K562 (cell line): ENCODE results near the gene SHC1. TPM values are rescaled to one million over a fixed set of nuclear protein-coding genes. Genes with fewer than 3 reads are reported as not detected.

Experiments
- BRCA1 ChIP-seq, 2 experiments: fragments of 450-650 bp in 1 of 2; sonication (generic) in 1 of 2; formaldehyde crosslinking in 1 of 2; IDR thresholded peaks; 2 replicates each; pipeline versions ENCODE4 v1.5.0 to v1.6.1; 2017 to 2020; ENCODE audit warnings: mild to moderate bottlenecking in 1 of 2, missing genetic modification reagents in 1 of 2
- CBX3 ChIP-seq, 2 experiments: IDR thresholded peaks; 1 replicate in 1 of 2; 2 replicates in 1 of 2; pipeline ENCODE4 v1.6.1; 2012; ENCODE audit warnings: inconsistent platforms in 2 of 2, low read length in 2 of 2, borderline replicate concordance in 1 of 2, control low read depth in 1 of 2
- CHAMP1 ChIP-seq: fragments of 450-650 bp; IDR thresholded peaks from 2 replicates; pipeline ENCODE4 v1.6.1; 2016; ENCODE audit warnings: mild to moderate bottlenecking
- CREB3 ChIP-seq: fragments of 450-650 bp; conservative IDR thresholded peaks from 2 replicates; pipeline ENCODE4 v1.6.1; 2016; ENCODE audit warnings: missing genetic modification characterization, low read depth, mild to moderate bottlenecking, missing compliant biosample characterization, moderate library complexity
- CREBBP ChIP-seq: IDR thresholded peaks from one replicate; pipeline ENCODE4 v1.6.1; 2012; ENCODE audit warnings: low read depth, mild to moderate bottlenecking, control low read depth, inconsistent platforms, low read length
- HCFC1 ChIP-seq: IDR thresholded peaks from 2 replicates; pipeline ENCODE4 v1.6.1; 2012; ENCODE audit warnings: low read depth, low read length, improper control_type of control experiment
- HSF4 ChIP-seq: fragments of 250-450 bp; sonication (Bioruptor Pico); IDR thresholded peaks from 2 replicates; pipeline ENCODE4 v2.1.2; 2022; ENCODE audit warnings: mild to moderate bottlenecking, moderate library complexity, borderline replicate concordance
- KDM1A ChIP-seq, 2 experiments: fragments of 450-650 bp; IDR thresholded peaks; 2 replicates each; pipeline ENCODE4 v1.6.1; 2016; ENCODE audit warnings: mild to moderate bottlenecking in 2 of 2
- KHSRP ChIP-seq: fragments of 450-650 bp; IDR thresholded peaks from 2 replicates; pipeline ENCODE4 v1.6.1; 2017
- LCOR ChIP-seq: sonication (generic); formaldehyde crosslinking; IDR thresholded peaks from 2 replicates; pipeline ENCODE4 v1.8.0; 2022; ENCODE audit warnings: mild to moderate bottlenecking, missing genetic modification reagents
- MEIS2 ChIP-seq: fragments of 450-650 bp; IDR thresholded peaks from 2 replicates; pipeline ENCODE4 v1.6.1; 2014; ENCODE audit warnings: mild to moderate bottlenecking; ENCODE audit not compliant: partially characterized antibody
- MXD1 ChIP-seq: fragments of 250-450 bp; sonication (Bioruptor Pico); IDR thresholded peaks from 2 replicates; pipeline ENCODE4 v1.8.0; 2021; ENCODE audit warnings: borderline replicate concordance, mild to moderate bottlenecking, moderate library complexity; ENCODE audit not compliant: poor library complexity, severe bottlenecking
- POLR3G ChIP-seq: IDR thresholded peaks from 2 replicates; pipeline ENCODE4 v1.6.1; 2011; ENCODE audit not compliant: insufficient read length, insufficient replicate concordance; ENCODE audit errors: extremely low read depth
- SAP30 ChIP-seq: fragments of 200-600 bp; sonication (generic); IDR thresholded peaks from 2 replicates; pipeline ENCODE4 v1.6.1; 2012; ENCODE audit warnings: borderline replicate concordance, low read depth, mild to moderate bottlenecking, moderate library complexity, low read length, control low read depth, inconsistent platforms; ENCODE audit not compliant: insufficient read depth, poor library complexity, severe bottlenecking
- SMAD1 ChIP-seq: fragments of 150-350 bp; IDR thresholded peaks from 2 replicates; pipeline ENCODE4 v1.6.1; 2014; ENCODE audit warnings: low read length, low read depth; ENCODE audit not compliant: partially characterized antibody
- ZBTB12 ChIP-seq: fragments of 250-450 bp; sonication (Bioruptor Pico); IDR thresholded peaks from 2 replicates; pipeline ENCODE4 v1.4.0; 2020
- ZKSCAN1 ChIP-seq: fragments of 150-350 bp; IDR thresholded peaks from 2 replicates; pipeline ENCODE4 v1.6.1; 2016; ENCODE audit warnings: low read depth, low read length
- ZNF354B ChIP-seq: fragments of 250-450 bp; sonication (Bioruptor Pico); IDR thresholded peaks from 2 replicates; pipeline ENCODE4 v1.4.0; 2020
- ZNF398 ChIP-seq: fragments of 250-450 bp; sonication (Bioruptor Pico); IDR thresholded peaks from 2 replicates; pipeline ENCODE4 v1.8.0; 2021; ENCODE audit warnings: moderate library complexity, mild to moderate bottlenecking, inconsistent platforms
- ZNF75A ChIP-seq: fragments of 450-650 bp; formaldehyde crosslinking; IDR thresholded peaks from 2 replicates; pipeline ENCODE4 v1.4.0; 2020; ENCODE audit warnings: mild to moderate bottlenecking
- ZNF766 ChIP-seq: fragments of 200-800 bp; sonication (Bioruptor generic); conservative IDR thresholded peaks from 2 replicates; pipeline ENCODE4 v1.6.1; 2016; ENCODE audit warnings: missing genetic modification characterization, missing compliant biosample characterization
- ZZZ3 ChIP-seq: fragments of 450-650 bp; IDR thresholded peaks from 2 replicates; pipeline ENCODE4 v1.6.1; 2016; ENCODE audit warnings: antibody characterized with exemption, mild to moderate bottlenecking, moderate library complexity
- polyA plus RNA-seq, 8 experiments: library from polyadenylated mRNA; depleted of rRNA in 4 of 8; stranded (reverse) in 5 of 8; unstranded in 3 of 8; fragments of >200 nt; fragmentation: Nextera tagmentation in 2 of 8; fragmentation: Illumina TruSeq in 1 of 8; extraction: Ambion mirVana in 2 of 8; extraction: Trizol in 1 of 8; gene quantifications; 2 replicates each; pipeline versions ENCODE4 v1.2.1 to v1.2.3, GENCODE V29; 2011 to 2014; ENCODE audit warnings: inconsistent platforms in 1 of 8, missing spikeins in 1 of 8
- total RNA-seq, 7 experiments: library from RNA; depleted of rRNA in 6 of 7; stranded (reverse); fragments of >200 nt in 6 of 7; fragmentation: Illumina TruSeq in 2 of 7; extraction: Trizol in 2 of 7; gene quantifications; 2 replicates each; pipeline versions ENCODE4 v1.2.1 to v1.2.3, GENCODE V29; 2011 to 2021; ENCODE audit warnings: low replicate concordance in 1 of 7

The SHC1 gene
- total and polyA plus RNA-seq, 9 of the 15 experiments (the other 6 are each of a cell fraction or from before 2014, with no cell fraction given): 4.1 to 113 (median 51.9) TPM

GRCh38 chr1:155006601-155007101, 36.1 kb upstream of the SHC1 start (continued):
- TF ChIP-seq ZNF398 (CRISPR knock-in tag): no peak
- peak; percentile 90 for TF ChIP-seq HCFC1
- no peak for TF ChIP-seq CHAMP1
- TF ChIP-seq KDM1A (IDR thresholded peaks at IDR 0.05): 0 out of 4 replicates have a peak, but pooled peaks of 1 of the 2 experiments have one; percentile 15
- TF ChIP-seq CBX3 (IDR thresholded peaks at IDR 0.05; ENCODE audit: borderline replicate concordance in 1 of 2, low read length in 2 of 2): no peak
- no peak for TF ChIP-seq POLR3G
- TF ChIP-seq LCOR (CRISPR knock-in tag): no peak
- no peak for TF ChIP-seq SMAD1
- no peak for TF ChIP-seq SAP30
- no peak for TF ChIP-seq ZNF766 (CRISPR knock-in tag)
- TF ChIP-seq ZZZ3: no peak
- no peak for TF ChIP-seq BRCA1 (IDR thresholded peaks at IDR 0.05)
- TF ChIP-seq BRCA1 (CRISPR knock-in tag; IDR thresholded peaks at IDR 0.05): no peak
- no peak for TF ChIP-seq HSF4 (CRISPR knock-in tag)
- TF ChIP-seq CREB3 (tag): no peak
- no peak for TF ChIP-seq ZKSCAN1
- no peak for TF ChIP-seq ZBTB12 (CRISPR knock-in tag)
- no peak for TF ChIP-seq ZNF75A (CRISPR knock-in tag)
- TF ChIP-seq MEIS2: peak; percentile 42
- no peak for TF ChIP-seq MXD1 (CRISPR knock-in tag)
- TF ChIP-seq ZNF354B (CRISPR knock-in tag): no peak
- TF ChIP-seq CREBBP: no peak
- TF ChIP-seq KHSRP: no peak
